Natural killer cell treated with Interleukin-12 subunit alpha and Interleukin-12 subunit beta and Interleukin-15 and Interleukin-18, amount 100 ng/mL, for 72 hours (primary cell): ENCODE results near the gene NCS1. TPM values are rescaled to one million over a fixed set of nuclear protein-coding genes. Genes with fewer than 3 reads are reported as not detected.

ENCODE experiments used
- ATAC-seq, 2 donors: fragments of 150-1000 bp; cut with Tn5 transposase in 1 of 2; sonication (Bioruptor Pico), chemical (Tn5 transposase) in 1 of 2; 2 replicates each; pipeline ENCODE4 v1.10.0; 2021
- DNase-seq: peaks from one replicate; pipeline ENCODE4 v3.0.0; 2022; ENCODE audit warnings: low spot score
- H3K27ac Mint-ChIP-seq, 2 donors: 1 replicate in 1 of 2; 2 replicates in 1 of 2; pipeline ENCODE4 v1.8.0; 2022; ENCODE audit warnings: mixed read lengths in 2 of 2, mild to moderate bottlenecking in 1 of 2, moderate library complexity in 1 of 2
- H3K27me3 Mint-ChIP-seq, 2 donors: 1 replicate in 1 of 2; 2 replicates in 1 of 2; pipeline ENCODE4 v1.8.0; 2022; ENCODE audit warnings: mixed read lengths in 2 of 2
- H3K36me3 Mint-ChIP-seq: one replicate; pipeline ENCODE4 v1.8.0; 2022; ENCODE audit warnings: mixed read lengths
- H3K4me1 Mint-ChIP-seq, 2 donors: 1 replicate in 1 of 2; 2 replicates in 1 of 2; pipeline ENCODE4 v1.8.0; 2022; ENCODE audit warnings: low read depth in 2 of 2, mixed read lengths in 2 of 2, mild to moderate bottlenecking in 1 of 2
- H3K4me3 Mint-ChIP-seq: one replicate; pipeline ENCODE4 v1.8.0; 2022; ENCODE audit warnings: mixed read lengths
- H3K9me3 Mint-ChIP-seq: 2 replicates; pipeline ENCODE4 v1.8.0; 2022; ENCODE audit warnings: mixed read lengths
- total RNA-seq, 2 donors: library from RNA; stranded (reverse); gene quantifications; one replicate each; pipeline ENCODE4 v1.2.3, GENCODE V29; 2022

Gene NCS1
- total RNA-seq, 2 donors from 2014 or later = 31.0 to 38.1 TPM

DNA sequence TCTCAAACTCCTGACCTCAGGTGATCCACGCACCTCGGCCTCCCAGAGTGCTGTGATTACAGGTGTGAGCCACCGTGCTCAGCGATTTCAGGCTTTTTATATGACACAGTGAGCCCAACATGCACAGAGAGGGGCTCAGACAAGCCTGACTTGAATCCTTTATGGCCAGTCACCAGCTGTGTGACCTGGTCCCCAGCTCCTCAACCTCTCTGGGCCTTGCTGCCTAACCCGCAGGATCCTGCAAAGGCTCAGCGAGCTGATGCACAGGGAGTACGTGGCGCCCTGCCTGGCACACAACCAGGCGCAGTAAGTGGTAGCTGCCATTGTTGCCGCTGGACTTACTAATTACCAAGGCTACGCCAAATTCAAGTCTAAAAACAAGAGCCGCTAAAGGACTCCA lies 16.6 kb upstream of the NCS1 start:
- ATAC-seq = no peak
- H3K9me3 Mint-ChIP-seq = no peaks in the 10 kb centered on the region
- H3K4me3 Mint-ChIP-seq = no peak overlapping the region
- no peak overlapping the region for H3K27ac Mint-ChIP-seq
- H3K27me3 Mint-ChIP-seq = no peaks in the 10 kb centered on the region
- H3K36me3 Mint-ChIP-seq = no peaks in the 10 kb centered on the region
- no peak for DNase-seq
- H3K4me1 Mint-ChIP-seq = peaks cover 0 to 6% of the 10 kb centered on the region in 2 donors

DNA sequence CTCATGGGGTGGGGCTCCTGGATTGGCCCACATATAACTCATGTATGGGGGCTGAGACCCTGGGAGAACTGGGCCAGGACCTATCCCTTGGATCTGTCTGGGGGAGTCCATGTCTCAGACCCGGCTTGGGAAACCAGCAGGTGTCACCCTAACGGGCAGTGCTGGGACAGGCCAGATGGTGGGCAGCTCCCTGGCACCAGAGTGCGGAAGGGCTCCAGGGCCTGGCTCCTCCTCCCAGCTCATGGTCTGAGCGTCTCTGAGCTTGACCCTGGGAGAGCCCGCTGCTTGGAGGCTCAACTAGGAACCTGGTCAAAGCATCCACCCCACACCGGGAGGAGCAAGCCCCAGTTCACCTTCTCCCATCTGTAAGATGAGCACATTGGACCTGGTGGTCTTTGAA lies 15.5 kb upstream of the NCS1 start:
- H3K27me3 Mint-ChIP-seq = no peaks in the 10 kb centered on the region
- H3K9me3 Mint-ChIP-seq = no peaks in the 10 kb centered on the region
- no peak overlapping the region for H3K4me3 Mint-ChIP-seq
- no peaks in the 10 kb centered on the region for H3K36me3 Mint-ChIP-seq
- DNase-seq (no peak), ATAC-seq (peak in 1 of 2 donors; percentile 32)
- H3K4me1 Mint-ChIP-seq = peaks cover 0 to 8% of the 10 kb centered on the region in 2 donors
- H3K27ac Mint-ChIP-seq = no peak overlapping the region

DNA sequence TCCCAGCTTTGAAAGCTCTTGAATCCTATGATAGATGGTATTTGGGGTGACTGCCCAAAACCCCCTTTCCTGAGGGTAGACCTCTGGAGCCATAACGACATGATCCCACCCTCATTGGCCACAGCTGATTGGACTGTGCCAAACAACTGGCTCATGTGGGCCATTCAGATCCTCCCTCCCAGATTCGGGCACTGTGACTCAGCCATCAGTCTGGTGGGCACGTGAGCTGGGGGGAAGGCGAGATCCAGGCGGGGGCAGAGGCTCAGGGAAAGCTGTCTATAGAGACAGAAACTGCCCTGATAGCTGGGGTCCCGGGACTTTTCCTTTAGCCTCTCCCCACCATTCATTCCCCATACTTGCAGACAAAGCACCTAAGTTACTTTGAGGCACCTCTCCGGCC lies 15.1 kb upstream of the NCS1 start:
- DNase-seq = no peak
- H3K27ac Mint-ChIP-seq = no peak overlapping the region
- H3K4me1 Mint-ChIP-seq = peaks cover 0 to 8% of the 10 kb centered on the region in 2 donors
- H3K4me3 Mint-ChIP-seq = no peak overlapping the region
- H3K9me3 Mint-ChIP-seq = no peaks in the 10 kb centered on the region
- H3K27me3 Mint-ChIP-seq = no peaks in the 10 kb centered on the region
- ATAC-seq = no peak
- no peaks in the 10 kb centered on the region for H3K36me3 Mint-ChIP-seq

DNA sequence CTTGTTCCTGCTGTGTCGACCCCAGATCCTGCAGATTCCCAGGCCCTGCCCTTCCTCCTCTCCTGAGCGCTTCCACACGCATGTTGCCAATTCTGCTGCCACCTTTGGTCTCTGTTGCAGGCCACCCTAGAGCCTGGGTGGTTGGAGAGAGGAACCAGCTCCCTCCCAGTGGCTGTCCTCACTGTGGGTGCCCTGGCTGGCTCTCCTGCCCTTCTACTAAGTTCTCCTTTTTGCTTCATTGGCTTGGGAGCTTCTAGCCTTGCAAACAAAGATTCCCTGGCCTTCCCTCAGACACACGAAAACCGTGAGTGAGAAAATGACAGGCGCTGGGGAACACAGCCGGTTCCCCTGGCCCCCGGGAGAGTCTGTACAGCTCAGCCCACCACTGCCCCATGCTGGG lies 14.2 kb upstream of the NCS1 start:
- Mint-ChIP-seq H3K4me1 (peaks cover 0 to 8% of the 10 kb centered on the region in 2 donors), H3K27ac (no peak overlapping the region), H3K4me3 (no peak overlapping the region), H3K36me3 (no peaks in the 10 kb centered on the region), H3K9me3 (no peaks in the 10 kb centered on the region), H3K27me3 (no peaks in the 10 kb centered on the region)
- ATAC-seq = no peak
- DNase-seq = no peak

DNA sequence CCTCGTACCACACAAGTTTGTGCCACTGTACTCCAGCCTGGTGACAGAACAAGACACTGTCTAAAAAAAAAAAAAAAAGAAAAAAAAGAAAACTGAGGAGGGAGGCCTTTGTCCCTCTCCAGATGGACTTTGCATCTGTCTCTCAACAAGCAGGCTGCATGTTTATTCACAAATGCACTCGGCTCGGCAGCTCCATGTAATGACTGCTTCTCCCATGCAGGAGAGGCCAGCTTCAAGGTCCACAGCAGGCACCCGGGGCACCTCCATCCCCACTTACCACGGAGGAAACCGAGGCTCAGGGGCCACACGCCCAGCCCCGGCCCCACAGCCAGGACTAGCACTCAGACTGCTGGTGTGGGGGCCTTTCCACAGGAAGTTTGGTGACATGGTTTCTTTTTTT lies 13.1 kb upstream of the NCS1 start:
- DNase-seq (no peak), ATAC-seq (no peak)
- no peaks in the 10 kb centered on the region for H3K36me3 Mint-ChIP-seq
- H3K4me1 Mint-ChIP-seq = peaks cover 0 to 8% of the 10 kb centered on the region in 2 donors
- no peak overlapping the region for H3K4me3 Mint-ChIP-seq
- no peak overlapping the region for H3K27ac Mint-ChIP-seq
- no peaks in the 10 kb centered on the region for H3K27me3 Mint-ChIP-seq
- no peaks in the 10 kb centered on the region for H3K9me3 Mint-ChIP-seq

DNA sequence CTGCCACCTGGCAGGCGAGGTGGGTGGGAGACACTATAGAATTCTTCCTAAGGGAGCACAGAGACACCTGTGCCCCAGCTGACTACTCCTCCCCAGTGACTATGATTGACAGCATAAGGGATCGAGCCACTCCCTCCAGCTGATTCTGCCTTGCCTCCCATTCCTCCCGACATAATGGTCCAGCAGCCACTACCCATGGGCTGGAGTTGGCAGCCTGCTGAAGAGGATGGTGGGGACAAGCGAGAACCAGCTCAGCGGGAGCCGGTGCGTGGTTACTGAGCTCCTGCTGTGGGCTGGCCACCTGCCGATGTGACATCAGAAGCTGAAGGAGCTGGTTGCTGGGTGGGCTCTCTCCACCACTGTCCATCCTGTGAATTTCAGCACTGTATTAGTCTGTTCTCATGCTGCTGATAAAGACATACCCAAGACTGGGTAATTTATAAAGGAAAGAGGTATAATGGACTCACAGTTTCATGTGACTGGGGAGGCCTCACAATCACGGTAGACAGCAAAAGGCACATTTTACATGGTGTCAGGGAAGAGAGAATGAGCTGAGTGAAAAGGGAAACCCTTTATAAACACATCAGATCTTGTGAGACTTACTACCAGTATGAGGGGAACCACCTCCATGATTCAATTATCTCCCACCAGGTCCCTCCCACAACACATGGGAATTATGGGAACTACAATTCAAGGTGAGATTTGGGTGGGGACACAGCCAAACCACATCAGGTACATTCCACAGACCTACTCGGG lies 12.1 kb upstream of the NCS1 start:
- DNase-seq (no peak), ATAC-seq (no peak)
- Mint-ChIP-seq H3K4me1 (peaks cover 0 to 8% of the 10 kb centered on the region in 2 donors), H3K9me3 (no peaks in the 10 kb centered on the region), H3K27me3 (no peaks in the 10 kb centered on the region), H3K36me3 (no peaks in the 10 kb centered on the region), H3K4me3 (no peak overlapping the region), H3K27ac (peak overlapping the region in 1 of 2 donors; percentile 35)

DNA sequence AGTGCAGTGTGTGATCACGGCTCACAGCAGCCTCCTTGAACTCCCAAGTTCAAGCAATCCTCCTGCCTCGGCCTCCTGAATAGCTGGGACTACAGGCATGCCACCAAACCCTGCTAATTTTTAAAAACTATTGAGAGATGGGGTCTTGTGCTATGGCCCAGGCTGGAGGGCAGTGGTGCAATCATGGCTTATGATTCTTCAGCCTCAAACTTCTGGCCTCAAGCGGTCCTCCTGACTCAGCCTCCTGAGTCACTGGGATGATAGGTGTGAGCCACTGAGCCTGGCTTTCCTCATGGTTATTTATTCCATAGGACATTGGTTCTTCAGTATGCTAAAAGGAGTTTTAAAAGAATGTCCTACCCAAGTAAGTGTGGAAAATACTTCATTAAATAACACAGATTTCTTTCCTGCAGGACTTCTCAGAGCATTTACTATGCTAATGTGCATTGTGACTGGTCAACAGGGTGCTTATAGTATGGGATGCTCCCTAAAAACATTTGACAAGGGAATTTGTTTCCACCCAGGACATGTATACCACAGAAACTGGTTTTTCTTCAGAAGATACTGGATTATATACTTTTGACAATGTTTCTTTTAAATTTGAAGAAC lies 11.2 kb upstream of the NCS1 start:
- peak overlapping the region in 1 of 2 donors; percentile 35 for H3K27ac Mint-ChIP-seq
- no peak overlapping the region for H3K4me3 Mint-ChIP-seq
- no peak for DNase-seq
- peaks cover 0 to 8% of the 10 kb centered on the region in 2 donors for H3K4me1 Mint-ChIP-seq
- no peak for ATAC-seq
- no peaks in the 10 kb centered on the region for H3K9me3 Mint-ChIP-seq
- H3K27me3 Mint-ChIP-seq = no peaks in the 10 kb centered on the region
- H3K36me3 Mint-ChIP-seq = no peaks in the 10 kb centered on the region

DNA sequence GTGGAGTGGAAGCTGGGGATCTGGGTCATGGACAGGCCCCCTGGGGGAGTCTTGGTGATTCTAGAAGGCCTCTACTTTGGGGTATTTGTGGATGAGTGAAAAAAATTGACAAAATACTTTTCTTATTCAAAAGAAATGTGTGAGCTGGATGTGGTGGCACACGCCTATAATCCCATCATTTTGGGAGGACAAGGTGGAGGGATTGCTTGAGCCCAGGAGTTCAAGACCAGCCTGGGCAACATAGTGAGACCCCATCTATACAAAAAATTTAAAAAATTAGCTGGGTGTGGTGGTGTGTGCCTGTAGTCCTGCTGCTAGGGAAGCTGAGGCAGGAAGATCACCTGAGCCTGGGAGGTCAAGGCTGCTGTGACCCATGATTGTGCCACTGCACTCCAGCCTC lies 6.6 kb upstream of the NCS1 start:
- Mint-ChIP-seq H3K27ac (peak overlapping the region in 1 of 2 donors; percentile 29), H3K4me3 (no peak overlapping the region), H3K9me3 (no peaks in the 10 kb centered on the region), H3K36me3 (no peaks in the 10 kb centered on the region), H3K27me3 (no peaks in the 10 kb centered on the region), H3K4me1 (peaks cover 6 to 14% of the 10 kb centered on the region in 2 donors)
- ATAC-seq = no peak
- DNase-seq = no peak

DNA sequence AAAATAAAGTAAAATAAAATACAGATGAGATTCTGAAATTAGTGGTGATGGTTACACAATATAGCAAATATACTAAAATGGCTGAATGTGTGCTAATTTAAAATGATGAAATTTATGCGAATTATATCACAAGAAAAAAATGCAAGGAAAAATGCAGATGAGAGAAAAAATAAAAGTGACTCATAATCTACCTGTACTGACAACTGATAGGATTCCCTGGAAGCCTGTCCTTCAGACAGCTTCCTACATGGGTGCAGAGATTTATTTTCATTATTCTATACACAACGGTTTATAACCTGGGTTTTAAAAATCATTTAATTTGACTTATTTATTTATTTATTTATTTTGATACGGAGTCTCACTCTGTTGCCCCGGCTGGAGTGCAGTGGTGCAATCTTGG lies 5.8 kb upstream of the NCS1 start:
- Mint-ChIP-seq H3K9me3 (no peaks in the 10 kb centered on the region), H3K4me1 (peaks cover 6 to 17% of the 10 kb centered on the region in 2 donors), H3K4me3 (no peak overlapping the region), H3K36me3 (no peaks in the 10 kb centered on the region), H3K27me3 (no peaks in the 10 kb centered on the region), H3K27ac (no peak overlapping the region)
- ATAC-seq (no peak), DNase-seq (no peak)

DNA sequence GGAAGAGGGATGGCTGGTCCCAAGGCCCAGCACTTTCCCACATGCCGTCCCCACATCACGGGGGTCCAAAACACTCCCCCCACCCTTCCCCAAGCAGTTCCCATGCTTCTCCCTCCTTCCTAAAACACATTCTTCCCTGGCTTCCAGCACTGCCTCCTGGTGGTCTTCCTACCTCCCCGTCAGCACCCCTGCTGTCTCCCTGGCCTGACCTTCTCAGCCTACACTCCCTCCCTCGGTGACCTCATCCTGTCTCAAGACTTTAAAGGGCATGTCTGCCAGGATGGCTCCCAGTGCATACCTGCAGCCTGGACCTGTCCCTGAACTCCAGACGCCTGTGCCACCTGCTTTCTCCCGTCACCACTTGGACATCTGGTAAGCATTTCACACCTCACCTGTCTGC lies 4.3 kb upstream of the NCS1 start:
- Mint-ChIP-seq H3K27ac (peak overlapping the region in 1 of 2 donors; percentile 8), H3K4me3 (no peak overlapping the region), H3K4me1 (peaks cover 6 to 17% of the 10 kb centered on the region in 2 donors), H3K36me3 (no peaks in the 10 kb centered on the region), H3K27me3 (no peaks in the 10 kb centered on the region), H3K9me3 (no peaks in the 10 kb centered on the region)
- DNase-seq (no peak), ATAC-seq (no peak)

DNA sequence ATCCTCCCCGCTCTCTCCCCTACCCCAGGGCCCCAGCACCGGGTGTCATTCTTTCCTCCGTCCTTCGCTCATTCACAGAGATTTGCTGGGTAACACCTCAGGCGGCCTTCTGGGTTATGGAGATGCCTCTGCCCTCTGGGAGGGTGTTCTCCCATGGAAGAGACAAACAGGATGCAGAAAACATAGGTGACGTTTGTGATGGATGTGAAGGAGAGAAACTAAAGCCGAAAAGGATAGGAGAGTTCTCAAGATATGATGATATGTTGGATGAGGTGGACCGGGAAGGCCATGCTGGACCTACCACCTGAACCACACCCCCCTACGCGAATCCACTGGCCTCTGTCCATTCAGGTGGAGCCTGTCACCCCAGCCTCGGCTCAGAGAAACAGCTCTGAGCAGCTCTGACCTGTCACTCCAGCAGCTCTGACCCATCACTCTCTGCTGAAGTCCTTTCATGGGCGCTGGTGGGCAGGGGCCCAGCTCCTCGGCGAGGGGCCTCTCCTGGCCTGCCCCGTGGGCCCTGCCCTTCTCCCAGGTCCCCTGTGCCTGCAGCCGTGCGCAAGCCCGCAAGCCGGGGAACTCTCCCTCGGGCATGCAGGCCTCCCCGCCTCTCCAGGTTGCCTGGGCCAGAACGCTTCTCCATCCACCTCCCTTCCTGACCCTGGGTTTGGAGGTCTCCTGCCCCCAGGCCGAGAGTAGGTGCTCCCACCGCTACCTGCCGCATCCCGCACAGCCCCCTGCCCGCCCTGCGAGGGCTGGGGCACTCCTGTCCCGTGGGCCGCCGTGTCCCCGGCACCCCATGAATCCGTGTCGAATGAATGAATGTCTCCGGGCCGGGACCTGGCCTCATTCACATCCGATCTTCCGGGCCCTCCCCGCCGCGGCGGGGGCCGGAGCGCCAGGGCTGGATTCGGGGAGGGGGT lies 717 bp upstream of the NCS1 start:
- Mint-ChIP-seq H3K4me3 (peak overlapping the region; percentile 81), H3K9me3 (no peaks in the 10 kb centered on the region), H3K36me3 (no peaks in the 10 kb centered on the region), H3K27ac (peak overlapping the region in 1 of 2 donors; percentile 59), H3K4me1 (peaks cover 6 to 26% of the 10 kb centered on the region in 2 donors), H3K27me3 (no peaks in the 10 kb centered on the region)
- ATAC-seq = no peak
- DNase-seq = no peak

DNA sequence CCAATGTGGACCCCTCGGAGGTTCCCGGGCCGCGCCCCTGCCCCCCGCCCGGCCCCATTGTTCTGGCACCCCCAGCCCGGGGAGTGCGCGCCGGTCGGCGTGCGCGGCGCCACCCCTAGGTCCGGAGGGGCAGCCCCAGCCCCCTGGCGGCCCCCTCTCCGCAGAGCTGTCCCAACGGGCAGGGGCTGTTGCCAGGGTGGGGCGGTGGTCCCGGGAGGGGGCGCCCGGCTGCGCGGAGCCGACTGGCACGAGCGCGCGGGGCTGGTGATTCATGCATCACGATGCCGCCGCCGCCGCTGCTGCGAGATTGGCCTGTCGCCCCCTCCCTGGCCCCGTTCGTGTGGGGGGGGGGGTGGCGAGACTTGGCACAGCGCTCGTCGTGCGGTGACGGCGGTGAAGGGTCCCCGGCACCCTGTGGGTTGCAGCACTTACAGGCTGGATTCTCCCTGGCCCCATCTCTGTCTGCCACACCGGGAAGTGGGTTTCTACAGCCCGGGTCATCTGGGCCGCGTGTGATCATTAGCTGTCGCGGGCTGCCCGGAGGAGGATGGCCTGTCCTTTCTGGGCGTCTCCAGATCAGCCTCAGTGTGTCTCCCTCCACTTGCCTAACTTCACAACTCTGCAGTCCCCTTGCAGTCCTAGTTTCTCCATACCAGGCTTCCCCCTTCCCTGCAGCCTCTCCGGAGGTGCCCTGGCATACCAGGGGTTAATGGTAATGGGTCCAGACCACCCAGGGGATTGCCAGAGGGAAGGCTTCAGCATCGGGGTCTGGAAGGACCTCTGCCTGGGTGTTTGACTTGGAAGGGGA lies 858 bp downstream of the NCS1 start:
- ATAC-seq (peak; percentile 53 to 62), DNase-seq (peak; percentile 73)
- Mint-ChIP-seq H3K27me3 (no peaks in the 10 kb centered on the region), H3K4me1 (peaks cover 0 to 19% of the 10 kb centered on the region in 2 donors), H3K27ac (peak overlapping the region in 1 of 2 donors; percentile 51), H3K4me3 (peak overlapping the region; percentile 76), H3K36me3 (no peaks in the 10 kb centered on the region), H3K9me3 (no peaks in the 10 kb centered on the region)

DNA sequence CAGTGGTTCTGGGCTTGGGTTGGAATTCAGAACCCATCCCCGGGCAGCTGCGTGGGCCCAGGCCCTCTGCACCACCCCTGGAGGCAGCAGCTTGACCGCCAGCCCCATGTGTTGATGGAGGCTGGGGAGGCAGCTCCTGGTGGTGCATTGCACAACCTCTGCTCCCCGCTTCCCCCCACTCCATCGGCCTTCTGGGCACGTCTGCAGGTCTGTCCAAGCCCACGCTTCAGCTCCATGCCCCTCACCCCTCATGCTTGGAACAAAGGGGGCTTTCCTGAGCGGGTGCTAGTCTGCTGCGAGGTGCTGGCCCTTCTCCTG lies 1.4 kb downstream of the NCS1 start:
- no peaks in the 10 kb centered on the region for H3K27me3 Mint-ChIP-seq
- no peaks in the 10 kb centered on the region for H3K36me3 Mint-ChIP-seq
- H3K27ac Mint-ChIP-seq = peak overlapping the region in 1 of 2 donors; percentile 51
- H3K4me1 Mint-ChIP-seq = peaks cover 0 to 17% of the 10 kb centered on the region in 2 donors
- H3K4me3 Mint-ChIP-seq = peak overlapping the region; percentile 76
- H3K9me3 Mint-ChIP-seq = no peaks in the 10 kb centered on the region
- ATAC-seq (no peak), DNase-seq (no peak)
